AG04449 (cell line): Measurements from ENCODE around the gene TMEM98.

Source experiments
- CTCF ChIA-PET: fragments of 350-600 bp; formaldehyde crosslinking; extraction: SDS; loops from one replicate; lab custom pipeline; 2021; ENCODE audit warnings: antibody characterized with exemption; lab: Yijun Ruan, JAX
- POLR2A ChIA-PET: fragments of 400-600, 350-600 bp; formaldehyde crosslinking; extraction: SDS; loops from one replicate; lab custom pipeline; 2020; ENCODE audit warnings: antibody characterized with exemption, inconsistent platforms; lab: Yijun Ruan, JAX
- DNase-seq: peaks from one replicate; pipeline ENCODE4 v3.0.0-alpha.2; 2010; ENCODE audit warnings: low read depth, low spot score
- H3K4me3 ChIP-seq: 2 replicates; pipeline ENCODE4 v1.5.1; 2011; ENCODE audit warnings: low read depth, mild to moderate bottlenecking, control low read depth, low read length
- TF ChIP-seq, protein P1 (sequence below): IDR thresholded peaks from one replicate; pipeline ENCODE4 v1.5.1; 2011; ENCODE audit warnings: mild to moderate bottlenecking, moderate library complexity, low read length, control low read depth, inconsistent platforms; ENCODE audit not compliant: insufficient read depth; ENCODE audit errors: missing control alignments

Gene TMEM98

GRCh38 chr17:32903774-32904673 is 23.9 kb upstream of the TMEM98 start:
- ChIA-PET POLR2A (no interaction called here), CTCF (interaction anchor here (1.3 to 2.6 kb wide), 2 partner anchors 11 to 27 kb away, joined by 4 to 8 read pairs; partner anchors contain the start of gene MYO1D)
- TF ChIP-seq, protein P1, sequence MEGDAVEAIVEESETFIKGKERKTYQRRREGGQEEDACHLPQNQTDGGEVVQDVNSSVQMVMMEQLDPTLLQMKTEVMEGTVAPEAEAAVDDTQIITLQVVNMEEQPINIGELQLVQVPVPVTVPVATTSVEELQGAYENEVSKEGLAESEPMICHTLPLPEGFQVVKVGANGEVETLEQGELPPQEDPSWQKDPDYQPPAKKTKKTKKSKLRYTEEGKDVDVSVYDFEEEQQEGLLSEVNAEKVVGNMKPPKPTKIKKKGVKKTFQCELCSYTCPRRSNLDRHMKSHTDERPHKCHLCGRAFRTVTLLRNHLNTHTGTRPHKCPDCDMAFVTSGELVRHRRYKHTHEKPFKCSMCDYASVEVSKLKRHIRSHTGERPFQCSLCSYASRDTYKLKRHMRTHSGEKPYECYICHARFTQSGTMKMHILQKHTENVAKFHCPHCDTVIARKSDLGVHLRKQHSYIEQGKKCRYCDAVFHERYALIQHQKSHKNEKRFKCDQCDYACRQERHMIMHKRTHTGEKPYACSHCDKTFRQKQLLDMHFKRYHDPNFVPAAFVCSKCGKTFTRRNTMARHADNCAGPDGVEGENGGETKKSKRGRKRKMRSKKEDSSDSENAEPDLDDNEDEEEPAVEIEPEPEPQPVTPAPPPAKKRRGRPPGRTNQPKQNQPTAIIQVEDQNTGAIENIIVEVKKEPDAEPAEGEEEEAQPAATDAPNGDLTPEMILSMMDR, result no peak
- H3K4me3 ChIP-seq, result no peak overlapping the region
- no peak for DNase-seq

- POLR2A ChIA-PET, result no interaction called here
- no peak for DNase-seq
- H3K4me3 ChIP-seq, result no peak overlapping the region
- TF ChIP-seq, protein P1, result no peak
- CTCF ChIA-PET, result interaction anchor here (1.3 to 2.6 kb wide), 3 partner anchors 10 to 121 kb away, joined by 4 to 9 read pairs (median 8); partner anchors contain the start of gene MYO1D
Observed at GRCh38 chr17:32904891-32905290, 23.1 kb upstream of the TMEM98 start.

DNA sequence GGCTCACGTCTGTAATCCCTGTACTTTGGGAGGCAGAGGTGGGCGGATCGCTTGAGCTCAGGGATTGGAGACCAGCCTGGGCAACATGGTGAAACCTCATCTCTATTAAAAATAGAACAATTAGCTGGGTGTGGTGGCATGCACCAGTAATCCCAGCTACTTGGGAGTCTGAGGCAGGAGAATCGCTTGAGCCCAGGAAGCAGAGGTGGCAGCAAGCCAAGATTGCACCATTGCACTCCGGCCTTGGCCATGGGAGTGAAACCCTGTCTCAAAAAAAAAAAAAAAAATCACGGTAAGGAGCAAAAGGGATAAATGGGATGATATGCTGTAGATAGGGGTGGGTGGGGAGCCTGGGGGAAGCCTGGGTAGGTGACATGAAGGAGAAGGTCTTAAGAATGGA is 20.4 kb upstream of the TMEM98 start:
- no peak for DNase-seq
- TF ChIP-seq, protein P1, result no peak
- ChIA-PET CTCF (interaction anchor here (1.9 to 3.2 kb wide), 3 partner anchors 30 to 126 kb away, joined by 4 to 33 read pairs (median 21); partner anchors contain the start of gene MYO1D), POLR2A (no interaction called here)
- H3K4me3 ChIP-seq, result no peak overlapping the region

GRCh38 chr17:32909787-32910369 is 18.1 kb upstream of the TMEM98 start:
- TF ChIP-seq, protein P1, result peak; percentile 78
- POLR2A ChIA-PET, result no interaction called here
- CTCF ChIA-PET, result interaction anchor here (0.8 to 3.2 kb wide), 19 partner anchors 10 to 144 kb away, joined by 3 to 33 read pairs (median 4); partner anchors contain the start of gene MYO1D
- DNase-seq, result peak; percentile 49
- no peak overlapping the region for H3K4me3 ChIP-seq

GRCh38 chr17:32910769-32911168 is 17.2 kb upstream of the TMEM98 start:
- TF ChIP-seq, protein P1, result no peak
- no peak for DNase-seq
- CTCF ChIA-PET, result interaction anchor here (1.0 to 3.2 kb wide), 12 partner anchors 9 to 118 kb away, joined by 3 to 27 read pairs (median 6); partner anchors contain the start of gene MYO1D
- no peak overlapping the region for H3K4me3 ChIP-seq
- POLR2A ChIA-PET, result no interaction called here
